Testis (tissue), 3 donors: ENCODE measurements around the gene CTBP2. TPM values are rescaled to one million over a fixed set of nuclear protein-coding genes. Genes with fewer than 3 reads are reported as not detected.
A peak's percentile ranks its signal among the peaks of the same experiment; 100 is the strongest.

Source experiments
- DNase-seq: peaks from one replicate; pipeline ENCODE4 v3.0.0-alpha.2; 2019
- H3K27ac ChIP-seq, 2 donors: fragments of 200-600 bp; sonication (generic); one replicate each; pipeline ENCODE4 v1.5.1; 2019
- H3K27me3 ChIP-seq: fragments of 200-600 bp; sonication (generic); one replicate; pipeline ENCODE4 v1.5.1; 2019
- H3K36me3 ChIP-seq: fragments of 200-600 bp; sonication (generic); one replicate; pipeline ENCODE4 v1.5.1; 2017; ENCODE audit warnings: low read depth; ENCODE audit errors: missing control alignments
- H3K4me1 ChIP-seq: fragments of 200-600 bp; sonication (generic); one replicate; pipeline ENCODE4 v1.5.1; 2019
- H3K4me3 ChIP-seq, 2 donors: fragments of 200-600 bp; sonication (generic); one replicate each; pipeline ENCODE4 v1.5.1; 2017 to 2019
- H3K9me3 ChIP-seq: fragments of 200-600 bp; sonication (generic); one replicate; pipeline ENCODE4 v1.5.1; 2017
- CTCF ChIP-seq, 3 experiments: fragments of 450-650 bp in 2 of 3; fragments of 200-600 bp in 1 of 3; sonication (generic) in 1 of 3; IDR thresholded peaks; one replicate each; pipeline ENCODE4 v1.5.1; 2016 to 2019; ENCODE audit warnings: antibody characterized with exemption in 3 of 3, mild to moderate bottlenecking in 2 of 3, moderate library complexity in 1 of 3
- POLR2A ChIP-seq: fragments of 450-650 bp; IDR thresholded peaks from one replicate; pipeline ENCODE4 v1.6.1; 2017; ENCODE audit warnings: antibody characterized with exemption, mild to moderate bottlenecking, moderate library complexity
- WGBS, 2 donors: methylation state at CpG; one replicate each; pipeline ENCODE4 v1.1.5; 2018; 5-methylcytosine and 5-hydroxymethylcytosine counted together
- intact Hi-C: fragments of 100-400 bp; cut with DNase I; formaldehyde crosslinking; loops from one replicate; pipeline ENCODE4 v1.15.1; 2023; ENCODE audit warnings: low total_unique reads
- polyA plus RNA-seq: library from polyadenylated mRNA; stranded (reverse); fragments of 350-450 nt; fragmentation: Illumina TruSeq; extraction: RNeasy Lipid Tissue Mini Kit (QIAGEN cat#74804); gene quantifications from one replicate; pipeline ENCODE4 v1.2.3, GENCODE V29; 2014; ENCODE audit warnings: low read depth, low replicate concordance; ENCODE audit not compliant: insufficient read depth
- total RNA-seq, 2 donors: library from RNA; depleted of rRNA; stranded (reverse); fragments of >200 nt; gene quantifications; one replicate each; pipeline ENCODE4 v1.2.3, GENCODE V29; 2016

Gene CTBP2
- total and polyA plus RNA-seq, 3 donors from 2014 or later: 44.7 to 79.5 (median 52.4) TPM

GRCh38 chr10:124943301-124944092, 216.9 kb downstream of the CTBP2 start:
- WGBS, 2 donors: 59 to 62% methylated on average over 9 of the region's 9 CpGs
- TF ChIP-seq POLR2A: no peak
- no peak for TF ChIP-seq CTCF (IDR thresholded peaks at IDR 0.05)
- H3K4me1 ChIP-seq: peaks cover 28% of the 10 kb centered on the region
- DNase-seq: no peak
- intact Hi-C loops: no loop called here
- no peak overlapping the region for H3K4me3 ChIP-seq
- H3K27ac ChIP-seq: peak overlapping the region; percentile 40 to 74
- no peaks in the 10 kb centered on the region for H3K27me3 ChIP-seq
- no peaks in the 10 kb centered on the region for H3K9me3 ChIP-seq
- no peaks in the 10 kb centered on the region for H3K36me3 ChIP-seq

- Histone ChIP-seq H3K27ac (peak overlapping the region; percentile 40 to 74), H3K36me3 (no peaks in the 10 kb centered on the region), H3K9me3 (no peaks in the 10 kb centered on the region), H3K4me1 (peaks cover 28% of the 10 kb centered on the region), H3K4me3 (no peak overlapping the region), H3K27me3 (no peaks in the 10 kb centered on the region)
- intact Hi-C loops: no loop called here
- no peak for DNase-seq
- TF ChIP-seq POLR2A: no peak
- no peak for TF ChIP-seq CTCF (IDR thresholded peaks at IDR 0.05)
- 49 to 54% methylated on average over 11 of the region's 11 CpGs for WGBS, 2 donors
Observed at GRCh38 chr10:124942317-124943169, 217.8 kb downstream of the CTBP2 start.

GRCh38 chr10:124941823-124942222, 218.5 kb downstream of the CTBP2 start, which contains the start of gene ZRANB1:
ZRANB1 (plus strand) TSS chr10:124942123; CDS start chr10:124942494, 371 bp downstream.
- Histone ChIP-seq H3K9me3 (no peaks in the 10 kb centered on the region), H3K27me3 (no peaks in the 10 kb centered on the region), H3K36me3 (no peaks in the 10 kb centered on the region), H3K4me3 (no peak within 1 kb of the TSS), H3K4me1 (peaks cover 28% of the 10 kb centered on the region), H3K27ac (peak within 1 kb of the TSS; percentile 40 to 74)
- TF ChIP-seq CTCF (IDR thresholded peaks at IDR 0.05): no peak
- no peak for TF ChIP-seq POLR2A
- no peak for DNase-seq
- 66 to 79% methylated on average over 4 of the region's 4 CpGs for WGBS, 2 donors
- intact Hi-C loops: no loop called here

GRCh38 chr10:124939290-124939689, 221.1 kb downstream of the CTBP2 start:
- Histone ChIP-seq H3K9me3 (no peaks in the 10 kb centered on the region), H3K27me3 (no peaks in the 10 kb centered on the region), H3K27ac (no peak overlapping the region), H3K4me3 (no peak overlapping the region), H3K4me1 (peaks cover 19% of the 10 kb centered on the region), H3K36me3 (no peaks in the 10 kb centered on the region)
- intact Hi-C loops: no loop called here
- DNase-seq: no peak
- 76 to 81% methylated on average over 1 of the region's 1 CpG for WGBS, 2 donors
- TF ChIP-seq CTCF (IDR thresholded peaks at IDR 0.05) (no peak), POLR2A (no peak)
